Stimulated activated CD4-positive, alpha-beta T cell treated with anti-CD3 and anti-CD28 coated beads, Interleukin-15, amount 100 ng/mL, for 24 hours (primary cell): ENCODE results near the gene MINDY4B.

ENCODE experiments used
- DNase-seq: peaks from one replicate; pipeline ENCODE4 v3.0.0-alpha.2; 2020

MINDY4B gene

DNA sequence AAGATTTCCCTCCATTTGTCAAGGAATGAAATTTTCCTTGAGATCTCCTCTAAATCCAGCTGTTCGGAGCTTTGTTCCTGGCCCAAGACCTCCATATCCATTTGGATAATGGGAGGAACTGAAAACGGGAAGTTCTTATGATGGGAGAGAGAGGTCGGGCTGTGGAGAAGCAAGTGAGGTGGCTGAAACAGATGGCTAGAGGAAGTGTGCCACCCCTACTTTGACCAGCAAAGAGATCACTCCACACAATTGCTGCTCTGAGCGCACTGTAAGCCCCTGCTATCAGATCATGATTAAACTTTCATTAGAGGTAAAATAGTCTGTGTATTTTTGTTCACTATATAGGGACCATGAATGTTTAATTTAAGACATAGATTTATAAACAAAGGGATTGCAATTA, at the start of gene MINDY4B:
Gene MINDY4B, minus strand, starts transcription at position 101 of the 400 bp plus-strand sequence. Its CDS starts 0 bp downstream, at position 101.
- DNase-seq = no peak

DNA sequence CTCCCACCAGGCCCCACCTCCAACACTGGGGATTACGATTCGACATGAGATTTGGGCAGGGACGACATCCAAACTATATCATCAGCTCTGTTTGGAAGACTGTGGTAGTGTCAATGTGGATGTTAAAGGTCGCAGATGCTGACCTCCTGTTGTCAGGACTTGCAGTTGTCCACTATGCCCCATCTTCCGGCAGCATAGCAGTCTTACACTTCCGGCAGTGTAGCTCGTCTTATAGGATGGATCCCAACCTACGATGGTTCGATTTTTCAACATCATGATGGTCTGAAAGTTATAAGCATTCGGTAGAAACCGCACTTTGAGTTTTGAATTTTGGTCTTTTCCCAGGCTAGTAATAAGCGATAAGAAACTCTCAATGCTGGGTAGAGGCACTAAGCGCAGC, 46.7 kb upstream of the MINDY4B start:
- no peak for DNase-seq

DNA sequence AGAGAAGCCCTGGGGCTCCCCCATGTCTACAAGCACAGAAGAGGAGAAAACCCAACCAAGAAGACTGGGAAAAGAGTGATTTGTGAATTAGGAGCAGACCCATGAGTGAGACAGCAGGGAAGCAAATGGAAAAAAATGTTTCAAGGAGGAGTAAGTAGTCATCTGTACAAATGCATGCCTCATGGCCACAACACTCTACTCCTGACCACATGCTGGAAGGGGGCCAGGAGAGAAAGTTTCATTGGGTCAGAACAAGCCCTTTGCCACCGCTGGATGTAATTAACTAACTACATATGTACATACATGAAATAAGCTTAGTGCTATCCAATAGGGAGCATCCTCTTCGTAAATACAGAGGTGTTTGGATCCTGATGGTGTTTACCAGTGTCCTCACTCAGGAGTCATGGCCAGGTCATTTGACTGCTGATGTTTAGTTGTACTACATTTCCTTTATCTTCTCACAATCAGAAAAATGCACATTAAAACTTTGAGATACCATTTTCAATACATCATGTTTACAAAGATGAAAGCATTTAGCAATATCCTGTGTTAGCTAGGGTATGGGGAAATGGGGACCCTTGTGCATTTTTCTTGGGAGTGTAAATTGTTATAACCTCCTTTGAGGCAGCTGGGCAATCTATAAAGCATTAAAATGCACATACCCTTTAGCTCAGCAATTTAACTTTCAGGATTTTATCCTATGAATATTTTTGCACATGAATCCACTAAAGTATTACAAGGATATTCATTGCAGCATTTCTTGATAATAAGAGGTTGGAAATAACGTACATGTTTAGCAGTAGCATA, 40.2 kb upstream of the MINDY4B start:
- DNase-seq = no peak

GRCh38 chr3:150942221-150942620, 37.0 kb upstream of the MINDY4B start:
- DNase-seq = no peak

DNA sequence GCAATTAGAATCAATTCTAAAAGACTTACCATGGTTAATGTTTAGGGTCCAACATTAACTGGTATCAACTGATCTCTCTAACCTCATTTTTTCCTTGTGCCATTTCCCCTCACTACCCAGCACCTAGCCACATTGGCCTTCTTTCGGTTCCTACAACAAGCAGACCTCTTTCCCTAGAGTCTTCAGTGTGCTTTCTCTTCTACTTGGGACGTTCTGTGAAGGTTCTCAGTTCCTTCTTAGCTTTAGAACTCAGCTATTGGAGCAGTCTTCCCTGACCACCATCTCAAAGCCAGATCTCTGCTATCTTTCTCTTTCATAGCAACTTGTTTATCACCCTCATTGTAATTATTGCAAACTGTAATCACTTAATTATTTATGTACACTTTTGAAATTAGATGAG, 31.5 kb upstream of the MINDY4B start:
- DNase-seq = no peak

DNA sequence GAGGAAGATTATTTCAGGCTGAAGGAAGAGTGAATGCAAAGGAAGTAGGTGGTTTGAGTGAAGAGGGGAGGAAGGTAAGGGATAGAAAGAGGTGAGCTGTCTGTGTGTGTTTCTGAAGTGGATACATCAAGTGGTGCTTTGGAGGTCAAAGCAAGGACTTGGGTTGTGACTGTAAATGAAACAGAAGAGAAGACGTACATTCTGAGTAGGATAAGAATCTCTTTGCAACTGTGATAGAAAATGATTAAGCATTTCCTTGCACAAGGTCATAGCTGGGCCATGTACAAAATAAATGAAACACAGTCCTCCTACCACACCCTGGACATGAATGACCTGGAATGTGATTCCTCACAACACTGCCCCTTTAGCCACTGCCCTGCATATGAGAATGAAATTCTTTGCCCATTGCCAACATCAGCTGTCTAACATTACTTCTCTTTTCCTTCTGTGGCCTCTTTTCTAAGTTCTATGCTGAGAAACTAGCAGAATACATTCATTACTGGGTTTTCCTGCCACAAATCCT, 28.3 kb upstream of the MINDY4B start:
- DNase-seq = no peak

GRCh38 chr3:150931745-150932144, 26.5 kb upstream of the MINDY4B start:
- no peak for DNase-seq

- no peak for DNase-seq
These were observed 25.6 kb upstream of the MINDY4B start for GRCh38 chr3:150930839-150931238.

DNA sequence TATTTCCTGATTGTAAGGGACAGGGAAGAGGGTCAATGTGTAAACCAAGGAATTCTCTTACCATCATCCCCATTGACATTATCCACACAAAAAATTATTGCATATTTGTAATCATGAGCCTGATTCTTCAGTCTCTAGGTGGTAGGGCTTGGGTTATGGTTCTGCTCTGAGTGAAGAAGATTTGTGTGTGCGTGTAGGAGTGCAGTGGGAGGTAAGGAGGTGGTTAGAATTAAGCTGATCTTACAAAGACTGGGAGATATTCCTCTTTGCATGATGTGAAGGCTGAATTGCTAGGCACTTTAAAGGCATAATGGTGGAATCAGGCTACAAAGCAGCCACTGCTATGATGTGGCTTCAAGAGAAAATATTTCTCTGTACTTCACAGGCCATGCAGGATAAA, 23.0 kb upstream of the MINDY4B start:
- no peak for DNase-seq

- DNase-seq = no peak
These were observed 21.1 kb upstream of the MINDY4B start for GRCh38 chr3:150926328-150926727.

DNA sequence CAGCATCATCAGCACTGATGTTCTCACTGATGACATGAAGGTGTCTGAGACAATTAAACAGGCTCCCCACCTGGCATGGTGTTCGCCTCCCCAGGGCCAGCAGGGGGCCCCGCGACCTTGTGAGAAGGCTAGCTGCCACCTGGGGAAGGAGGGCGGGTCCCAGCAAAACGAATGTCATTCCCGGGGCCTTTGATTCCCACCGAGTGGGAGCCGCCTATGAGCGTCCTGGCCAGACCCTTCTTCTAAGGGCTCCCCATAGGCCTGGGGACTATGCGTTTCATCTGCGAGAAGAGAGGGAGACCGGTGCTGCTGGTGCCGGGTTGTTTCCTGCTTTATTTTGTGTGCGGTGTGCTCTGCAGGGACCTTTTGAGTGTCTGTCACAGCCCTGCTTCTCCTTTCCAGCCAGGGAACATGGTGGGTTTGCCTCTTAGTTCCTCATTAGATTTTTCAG, 20.5 kb upstream of the MINDY4B start:
- peak; percentile 76 for DNase-seq

DNA sequence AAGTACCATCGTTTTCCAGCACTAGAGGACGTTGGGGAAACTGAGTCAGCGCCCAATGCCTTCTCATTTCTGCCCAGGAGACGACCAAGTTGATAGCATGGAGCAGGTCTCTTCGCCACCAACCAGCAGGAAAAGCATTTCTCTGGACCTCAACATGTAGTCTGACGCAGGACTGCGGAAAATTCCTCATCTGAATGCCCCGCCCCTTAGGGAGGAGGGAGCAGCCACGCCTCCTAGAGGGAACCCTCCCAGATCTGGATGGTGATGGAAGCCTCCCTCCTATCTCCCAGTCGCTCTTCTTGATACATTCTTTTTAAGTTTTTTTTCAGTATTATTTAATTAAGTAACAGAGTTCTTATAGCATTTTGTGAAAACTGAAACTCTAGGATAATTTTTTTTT, 17.4 kb upstream of the MINDY4B start:
- DNase-seq = no peak

DNA sequence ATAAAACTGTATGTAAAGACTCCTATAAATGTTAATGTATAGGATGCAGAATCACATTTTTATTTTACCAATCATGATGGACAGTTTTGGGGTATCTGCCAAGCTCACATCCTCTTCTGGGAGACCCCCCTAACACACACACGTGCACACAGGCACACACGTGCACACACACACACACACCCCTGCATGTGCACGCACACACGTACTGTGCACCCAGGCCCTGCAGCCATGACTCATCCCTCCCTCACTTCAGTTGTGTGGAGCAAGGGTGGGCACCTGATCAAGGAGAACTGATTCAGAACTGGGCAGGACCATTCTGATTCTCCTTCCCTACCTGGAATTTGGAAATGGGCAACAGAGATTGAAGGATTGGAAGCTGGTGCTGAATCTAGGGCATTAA, 16.0 kb upstream of the MINDY4B start:
- no peak for DNase-seq

DNA sequence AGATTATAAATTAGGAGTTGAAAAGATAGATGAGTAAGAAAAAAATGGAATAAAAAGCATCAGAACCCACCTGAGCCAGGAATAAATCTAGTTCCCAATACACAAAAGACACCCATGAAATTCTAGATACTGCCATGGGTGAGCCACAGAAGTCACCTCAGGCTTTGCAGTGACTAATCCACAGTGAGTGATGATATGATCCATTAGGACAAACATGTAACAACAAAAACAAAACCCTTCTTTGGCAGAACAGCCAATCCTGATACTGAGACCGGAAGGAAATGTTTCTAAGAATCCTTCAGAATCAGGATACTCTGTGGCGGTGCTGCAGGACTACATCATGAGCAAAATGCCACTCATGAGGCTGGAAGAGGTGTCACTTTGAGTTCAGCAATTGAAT, 15.0 kb upstream of the MINDY4B start:
- DNase-seq = no peak

DNA sequence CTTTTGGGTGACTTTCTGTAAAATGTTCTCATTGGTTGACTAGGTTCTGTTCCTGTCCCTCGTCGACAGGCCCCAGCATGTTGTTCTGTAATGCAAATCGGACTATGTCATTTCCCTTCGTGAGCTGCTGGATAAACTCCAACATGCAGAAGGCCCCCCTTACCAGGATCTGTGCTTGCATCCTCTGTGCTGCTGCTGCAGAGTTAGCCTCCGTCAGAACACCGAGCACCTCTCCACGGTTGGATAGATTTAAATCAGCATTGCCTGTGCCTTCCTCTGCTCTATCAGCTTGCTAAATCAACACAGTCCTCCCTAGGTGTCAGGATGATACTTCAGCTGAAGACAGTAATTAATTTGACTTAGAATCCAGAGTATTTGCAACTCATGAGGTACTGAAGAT, 12.7 kb upstream of the MINDY4B start:
- DNase-seq = no peak

GRCh38 chr3:150913133-150913922, 8.1 kb upstream of the MINDY4B start:
- DNase-seq = no peak

DNA sequence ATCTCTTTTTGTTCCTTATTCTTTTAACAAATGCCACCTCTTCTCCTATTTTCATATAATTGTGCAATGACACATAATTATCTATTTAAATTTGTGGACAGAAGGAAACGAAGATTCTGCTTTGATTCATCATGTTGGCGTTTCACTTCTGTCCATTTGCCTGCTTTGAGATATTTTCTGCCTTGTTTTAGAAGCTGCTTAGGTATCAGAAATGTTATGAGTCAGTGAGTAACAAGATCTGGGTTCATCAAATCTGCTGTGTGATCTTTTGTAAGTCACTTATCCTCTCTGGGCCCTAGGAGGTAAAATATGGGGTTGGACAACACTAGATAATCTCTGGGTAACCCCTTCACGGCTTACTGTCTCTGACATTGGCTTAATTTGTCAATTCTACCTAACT, 7.3 kb upstream of the MINDY4B start:
- DNase-seq = no peak

GRCh38 chr3:150911771-150912170, 6.5 kb upstream of the MINDY4B start:
- DNase-seq = no peak

DNA sequence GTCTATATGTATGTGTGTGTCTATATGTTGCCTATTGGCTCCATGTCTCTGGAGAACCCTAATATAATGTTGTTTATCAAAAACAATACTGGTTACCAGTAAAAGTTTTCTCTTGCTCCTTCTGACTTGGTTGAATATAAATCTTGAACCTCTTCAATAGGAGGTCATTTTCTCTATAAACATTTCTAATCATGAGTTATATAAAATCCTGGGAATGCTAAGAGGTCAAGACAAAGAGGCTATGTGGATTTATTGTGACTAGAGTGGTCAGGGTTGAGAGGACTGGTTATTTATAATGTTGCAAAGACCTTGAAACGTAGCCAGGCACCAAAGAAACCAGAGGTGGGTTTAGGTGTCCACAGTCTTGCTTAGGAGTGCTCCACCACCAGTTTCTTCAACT, 1.2 kb upstream of the MINDY4B start:
- DNase-seq = no peak

DNA sequence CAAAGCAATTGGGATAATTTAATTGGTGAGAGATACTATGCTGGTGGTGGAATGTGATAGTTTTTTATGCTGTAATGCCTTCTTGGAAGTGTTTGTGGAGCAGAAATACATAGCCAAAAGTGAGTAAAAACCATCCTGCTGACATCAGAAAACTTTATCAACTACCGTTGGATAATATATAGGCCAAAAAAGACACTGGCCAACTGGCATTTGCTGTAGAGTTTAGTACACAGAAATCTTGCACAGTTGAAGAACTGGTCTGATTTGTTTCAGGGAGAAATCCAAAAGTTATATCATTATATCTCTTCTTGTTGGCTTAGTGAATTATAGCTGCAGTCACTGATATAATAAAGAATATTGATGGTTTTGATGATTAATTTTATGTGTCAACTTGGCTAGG, 507 bp upstream of the MINDY4B start:
- no peak for DNase-seq

DNA sequence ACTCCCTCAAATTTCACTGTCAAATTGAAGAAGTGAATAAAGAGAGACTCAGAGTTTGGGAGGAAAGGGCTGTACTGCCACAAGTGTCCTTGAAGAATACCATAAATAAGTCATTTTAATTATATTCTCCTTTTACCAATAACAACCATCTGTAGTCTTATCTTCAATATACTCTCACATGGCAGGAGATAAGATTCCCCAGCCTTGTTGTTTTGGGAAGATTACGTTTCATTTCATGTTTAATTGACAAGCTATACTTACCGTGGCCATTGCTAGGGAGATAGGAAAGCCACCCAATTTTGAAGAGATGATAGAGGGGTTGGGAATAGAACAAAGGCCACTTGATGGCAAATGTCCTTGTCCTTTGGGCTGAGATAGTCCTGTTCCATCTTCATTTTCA, 2.3 kb downstream of the MINDY4B start:
- DNase-seq = no peak

- no peak for DNase-seq
These were observed 3.4 kb downstream of the MINDY4B start for GRCh38 chr3:150901793-150902192.

DNA sequence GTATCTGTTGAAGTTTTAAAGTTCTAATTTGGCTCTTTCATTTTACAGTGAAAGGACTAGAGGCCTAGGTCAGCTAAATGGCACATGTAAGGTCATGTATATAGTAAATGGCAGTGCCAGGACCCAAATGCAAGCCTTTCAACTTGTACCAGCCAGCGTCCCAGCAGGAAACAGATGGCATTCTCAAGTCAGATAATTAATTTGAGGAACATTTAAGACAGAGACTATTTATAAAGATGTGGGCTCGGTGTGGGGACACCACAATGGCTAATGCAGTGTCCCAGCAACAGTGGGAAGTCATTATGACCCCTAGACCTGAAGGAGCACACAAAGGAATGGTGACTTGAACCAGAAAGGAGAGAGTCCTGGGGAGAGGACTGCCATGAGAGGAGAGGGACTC, 6.1 kb downstream of the MINDY4B start:
- DNase-seq = no peak
